Liver (tissue), 9 donors: ENCODE data around the gene SURF1. TPM values are rescaled to one million over a fixed set of nuclear protein-coding genes. Genes with fewer than 3 reads are reported as not detected.
A peak's percentile ranks its signal among the peaks of the same experiment; 100 is the strongest.

Source experiments
- DNase-seq: peaks from one replicate; pipeline ENCODE4 v3.0.0-alpha.2; 2017; ENCODE audit warnings: low spot score
- H3K27ac ChIP-seq, 2 donors: one replicate each; pipeline ENCODE4 v1.7.0; 2013; ENCODE audit warnings: inconsistent platforms in 2 of 2, low read length in 2 of 2, control low read depth in 1 of 2, low read depth in 1 of 2, mild to moderate bottlenecking in 1 of 2
- H3K27me3 ChIP-seq, 4 donors: one replicate each; pipeline versions ENCODE4 v1.6.1 to v1.7.0; 2013; ENCODE audit warnings: low read length in 3 of 4, inconsistent platforms in 1 of 4, mild to moderate bottlenecking in 1 of 4, moderate library complexity in 1 of 4; ENCODE audit not compliant: control insufficient read depth in 4 of 4, insufficient read depth in 4 of 4
- H3K36me3 ChIP-seq, 4 donors: one replicate each; pipeline versions ENCODE4 v1.6.1 to v1.7.0; 2013; ENCODE audit warnings: low read length in 3 of 4, mild to moderate bottlenecking in 3 of 4, low read depth in 1 of 4, moderate library complexity in 1 of 4; ENCODE audit not compliant: control insufficient read depth in 4 of 4, insufficient read depth in 3 of 4
- H3K4me1 ChIP-seq, 4 donors: one replicate each; pipeline versions ENCODE4 v1.6.1 to v1.7.0; 2013; ENCODE audit warnings: low read length in 3 of 4, mild to moderate bottlenecking in 3 of 4, moderate library complexity in 1 of 4; ENCODE audit not compliant: control insufficient read depth in 4 of 4, insufficient read depth in 4 of 4
- H3K4me3 ChIP-seq, 3 donors: one replicate each; pipeline versions ENCODE4 v1.6.1 to v1.7.0; 2013; ENCODE audit warnings: low read length in 3 of 3, control low read depth in 1 of 3, low read depth in 1 of 3, mild to moderate bottlenecking in 1 of 3
- H3K9ac ChIP-seq, 2 donors: one replicate each; pipeline ENCODE4 v1.7.0; 2013; ENCODE audit warnings: low read length in 2 of 2, mild to moderate bottlenecking in 2 of 2, moderate library complexity in 2 of 2, control low read depth in 1 of 2, low read depth in 1 of 2
- H3K9me3 ChIP-seq, 4 donors: one replicate each; pipeline versions ENCODE4 v1.6.1 to v1.7.0; 2013; ENCODE audit warnings: low read length in 3 of 4; ENCODE audit not compliant: control insufficient read depth in 4 of 4
- ATF3 ChIP-seq: IDR thresholded peaks from 2 replicates; pipeline ENCODE4 v1.6.1; 2016; ENCODE audit warnings: antibody characterized with exemption
- EGR1 ChIP-seq, 2 donors: IDR thresholded peaks; 2 replicates each; pipeline ENCODE4 v1.6.1; 2016 to 2018; ENCODE audit warnings: antibody characterized with exemption in 2 of 2, low read depth in 2 of 2
- FOXA1 ChIP-seq: IDR thresholded peaks from 2 replicates; pipeline ENCODE4 v1.6.1; 2016; ENCODE audit warnings: antibody characterized with exemption
- FOXA2 ChIP-seq: IDR thresholded peaks from 2 replicates; pipeline ENCODE4 v1.6.1; 2016; ENCODE audit warnings: antibody characterized with exemption
- HNF4A ChIP-seq, 2 donors: conservative IDR thresholded peaks; 2 replicates each; pipeline ENCODE4 v1.6.1; 2016; ENCODE audit warnings: antibody characterized with exemption in 2 of 2, mild to moderate bottlenecking in 2 of 2
- HNF4G ChIP-seq: IDR thresholded peaks from 2 replicates; pipeline ENCODE4 v1.6.1; 2016; ENCODE audit warnings: antibody characterized with exemption
- JUND ChIP-seq, 2 donors: IDR thresholded peaks; 2 replicates each; pipeline ENCODE4 v1.6.1; 2016; ENCODE audit warnings: antibody characterized with exemption in 2 of 2
- NR2F2 ChIP-seq: IDR thresholded peaks from 2 replicates; pipeline ENCODE4 v1.6.1; 2016; ENCODE audit warnings: antibody characterized with exemption
- YY1 ChIP-seq: IDR thresholded peaks from 2 replicates; pipeline ENCODE4 v1.6.1; 2016; ENCODE audit warnings: antibody characterized with exemption, mild to moderate bottlenecking
- ZBTB33 ChIP-seq: IDR thresholded peaks from 2 replicates; pipeline ENCODE4 v1.6.1; 2016; ENCODE audit warnings: antibody characterized with exemption
- WGBS: extraction: QIAGEN DNeasy Blood & Tissue Kit; methylation state at CpG from one replicate; pipeline ENCODE4 v1.1.7; 2013; 5-methylcytosine and 5-hydroxymethylcytosine counted together
- polyA plus RNA-seq, 2 donors: library from polyadenylated mRNA; stranded (reverse) in 1 of 2; unstranded in 1 of 2; fragments of 200-250 nt in 1 of 2; fragments of >200 nt in 1 of 2; fragmentation: Nextera tagmentation in 1 of 2; extraction: Ambion mirVana in 1 of 2; gene quantifications; one replicate each; pipeline versions ENCODE4 v1.2.1 to v1.2.3, GENCODE V29; 2013 to 2015
- total RNA-seq, 2 donors: library from RNA; depleted of rRNA; stranded (reverse); fragments of >200 nt; gene quantifications; one replicate each; pipeline ENCODE4 v1.2.3, GENCODE V29; 2014
- TF ChIP-seq, protein P1 (sequence below): IDR thresholded peaks from 2 replicates; pipeline ENCODE4 v1.6.1; 2016; ENCODE audit warnings: antibody characterized with exemption, mild to moderate bottlenecking
- donor health status: healthy.
- donor health status: healthy.
- donor health status: healthy.
- donor health status: healthy.
- donor health status: healthy.

The SURF1 gene
- total and polyA plus RNA-seq, 4 donors, result 20.7 to 106 (median 50.5) TPM

GRCh38 chr9:133349965-133350616 is 6.2 kb downstream of the SURF1 start (continued):
- TF ChIP-seq, protein P1, sequence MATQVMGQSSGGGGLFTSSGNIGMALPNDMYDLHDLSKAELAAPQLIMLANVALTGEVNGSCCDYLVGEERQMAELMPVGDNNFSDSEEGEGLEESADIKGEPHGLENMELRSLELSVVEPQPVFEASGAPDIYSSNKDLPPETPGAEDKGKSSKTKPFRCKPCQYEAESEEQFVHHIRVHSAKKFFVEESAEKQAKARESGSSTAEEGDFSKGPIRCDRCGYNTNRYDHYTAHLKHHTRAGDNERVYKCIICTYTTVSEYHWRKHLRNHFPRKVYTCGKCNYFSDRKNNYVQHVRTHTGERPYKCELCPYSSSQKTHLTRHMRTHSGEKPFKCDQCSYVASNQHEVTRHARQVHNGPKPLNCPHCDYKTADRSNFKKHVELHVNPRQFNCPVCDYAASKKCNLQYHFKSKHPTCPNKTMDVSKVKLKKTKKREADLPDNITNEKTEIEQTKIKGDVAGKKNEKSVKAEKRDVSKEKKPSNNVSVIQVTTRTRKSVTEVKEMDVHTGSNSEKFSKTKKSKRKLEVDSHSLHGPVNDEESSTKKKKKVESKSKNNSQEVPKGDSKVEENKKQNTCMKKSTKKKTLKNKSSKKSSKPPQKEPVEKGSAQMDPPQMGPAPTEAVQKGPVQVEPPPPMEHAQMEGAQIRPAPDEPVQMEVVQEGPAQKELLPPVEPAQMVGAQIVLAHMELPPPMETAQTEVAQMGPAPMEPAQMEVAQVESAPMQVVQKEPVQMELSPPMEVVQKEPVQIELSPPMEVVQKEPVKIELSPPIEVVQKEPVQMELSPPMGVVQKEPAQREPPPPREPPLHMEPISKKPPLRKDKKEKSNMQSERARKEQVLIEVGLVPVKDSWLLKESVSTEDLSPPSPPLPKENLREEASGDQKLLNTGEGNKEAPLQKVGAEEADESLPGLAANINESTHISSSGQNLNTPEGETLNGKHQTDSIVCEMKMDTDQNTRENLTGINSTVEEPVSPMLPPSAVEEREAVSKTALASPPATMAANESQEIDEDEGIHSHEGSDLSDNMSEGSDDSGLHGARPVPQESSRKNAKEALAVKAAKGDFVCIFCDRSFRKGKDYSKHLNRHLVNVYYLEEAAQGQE, result no peak
- TF ChIP-seq FOXA2, result no peak
- no peak for TF ChIP-seq YY1
- no peak for TF ChIP-seq HNF4A (conservative IDR thresholded peaks at IDR 0.05)
- no peak for TF ChIP-seq HNF4G
- no peak for TF ChIP-seq EGR1 (IDR thresholded peaks at IDR 0.05; ENCODE audit: low read depth in 2 of 2)

DNA sequence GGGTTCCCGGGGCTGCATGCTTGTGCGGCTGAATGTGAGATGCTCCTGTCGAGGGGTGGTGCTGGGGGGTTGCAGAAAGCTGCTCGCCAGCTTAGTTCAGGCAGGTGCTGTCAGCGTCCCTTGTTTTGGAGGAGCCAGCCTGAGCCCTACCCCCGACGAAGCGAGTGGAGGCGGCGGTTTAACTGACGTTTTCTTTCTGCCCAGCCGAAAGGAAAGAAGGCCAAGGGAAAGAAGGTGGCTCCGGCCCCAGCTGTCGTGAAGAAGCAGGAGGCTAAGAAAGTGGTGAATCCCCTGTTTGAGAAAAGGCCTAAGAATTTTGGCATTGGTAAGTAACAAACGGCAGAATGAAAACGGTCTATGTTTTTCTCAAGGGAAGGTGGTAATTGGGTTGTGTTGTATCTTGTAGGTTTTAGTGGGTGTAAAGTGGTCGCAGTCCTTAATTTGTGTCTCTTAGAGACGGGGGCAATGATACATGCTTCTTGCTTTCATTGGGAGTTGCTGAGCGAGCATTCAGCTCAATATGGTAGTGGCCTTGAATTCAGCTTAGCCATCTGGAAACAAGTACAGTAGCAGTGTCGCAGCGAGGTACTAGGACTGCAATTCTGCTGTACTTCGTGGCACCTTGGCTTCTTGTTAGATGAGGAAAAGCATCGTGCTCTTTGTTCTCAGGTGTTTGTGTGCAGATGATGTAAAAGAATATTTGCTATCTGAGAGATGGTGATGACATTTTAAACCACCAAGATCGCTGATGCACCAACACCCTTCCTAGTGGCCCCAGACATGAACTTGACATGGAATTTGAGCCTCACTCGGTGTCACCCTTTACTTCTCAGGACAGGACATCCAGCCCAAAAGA is 7.3 kb downstream of the SURF1 start:
- H3K27ac ChIP-seq, result peak overlapping the region; percentile 81 to 85
- TF ChIP-seq ZBTB33 (no peak), JUND (IDR thresholded peaks at IDR 0.05) (no peak), HNF4G (no peak), FOXA1 (no peak), NR2F2 (no peak), FOXA2 (no peak), ATF3 (no peak), YY1 (no peak)
- TF ChIP-seq, protein P1, result no peak
- WGBS, result 19% methylated on average over 25 of the region's 25 CpGs
- H3K36me3 ChIP-seq, result peaks cover 6 to 53% (median 26%) of the 10 kb centered on the region in 4 donors
- H3K9ac ChIP-seq, result peak overlapping the region; percentile 79 to 95
- peaks cover 4 to 25% (median 13%) of the 10 kb centered on the region in 4 donors for H3K4me1 ChIP-seq
- no peaks in the 10 kb centered on the region for H3K27me3 ChIP-seq
- no peaks in the 10 kb centered on the region for H3K9me3 ChIP-seq
- H3K4me3 ChIP-seq, result peak overlapping the region; percentile 72 to 91 (median 85)
- DNase-seq, result no peak
